Stimulated activated CD8-positive, alpha-beta memory T cell treated with anti-CD3 and anti-CD28 coated beads, Interleukin-7, amount 100 ng/mL, for 48 hours (primary cell): ENCODE results near the gene TMC2.

Source experiments
- DNase-seq, 2 donors: peaks; one replicate each; pipeline ENCODE4 v3.0.0-alpha.2; 2020; ENCODE audit warnings: low read depth in 1 of 2; ENCODE audit errors: extremely low read depth in 1 of 2

The TMC2 gene

DNA sequence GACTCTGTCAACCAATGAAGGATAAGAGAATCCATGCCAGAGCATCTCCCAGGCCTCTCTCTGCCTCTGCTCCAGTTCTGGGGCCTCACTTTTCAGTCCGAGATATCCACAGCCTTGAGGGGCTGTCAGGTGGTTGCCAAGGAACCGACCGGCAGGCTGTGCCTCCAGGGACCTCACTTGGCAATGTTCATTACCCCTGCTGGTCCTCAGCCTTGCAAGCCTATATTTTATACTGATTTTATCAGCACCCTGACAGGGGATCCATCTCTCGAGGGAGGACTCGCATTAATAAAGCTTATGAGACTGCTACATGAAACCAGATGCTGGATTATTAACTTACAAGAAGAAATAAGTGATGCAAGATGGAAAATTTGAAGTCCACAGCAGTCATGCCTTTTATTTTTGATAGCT, 39.9 kb downstream of the TMC2 start:
- no peak for DNase-seq

DNA sequence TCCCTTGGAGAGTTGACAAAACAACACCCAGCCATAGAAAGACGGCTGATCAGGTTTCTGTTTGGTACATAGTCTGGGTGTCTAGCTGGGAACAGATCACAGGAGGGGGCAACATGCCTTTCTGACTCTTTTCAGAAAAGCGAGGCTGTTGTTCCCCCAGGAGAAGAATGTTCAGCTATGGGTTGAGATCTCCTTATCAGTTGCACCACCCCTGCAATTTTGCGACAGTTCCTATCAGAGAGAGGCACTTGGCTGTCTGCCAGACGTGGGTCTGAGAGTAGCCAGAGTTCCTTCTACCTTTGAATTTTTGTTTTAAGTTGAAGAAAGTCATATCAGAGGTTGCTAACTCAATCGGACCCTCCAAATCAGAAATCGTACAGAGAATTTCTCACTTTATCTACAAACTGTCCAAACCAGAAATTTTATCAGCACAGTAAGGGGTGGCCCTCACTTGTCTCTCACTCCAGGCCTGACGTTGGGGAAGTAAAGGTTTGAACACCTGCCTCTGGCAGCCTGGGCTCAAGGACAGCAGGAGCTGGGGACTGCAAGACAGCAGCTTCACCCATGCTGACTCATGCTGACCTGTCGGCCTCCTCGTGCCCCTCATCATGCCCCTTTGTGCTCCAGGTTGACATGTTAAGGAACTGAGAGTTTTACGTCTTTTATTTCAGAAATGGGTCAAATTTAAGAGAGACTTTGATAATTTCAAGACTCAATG, 42.3 kb downstream of the TMC2 start:
- no peak for DNase-seq

DNA sequence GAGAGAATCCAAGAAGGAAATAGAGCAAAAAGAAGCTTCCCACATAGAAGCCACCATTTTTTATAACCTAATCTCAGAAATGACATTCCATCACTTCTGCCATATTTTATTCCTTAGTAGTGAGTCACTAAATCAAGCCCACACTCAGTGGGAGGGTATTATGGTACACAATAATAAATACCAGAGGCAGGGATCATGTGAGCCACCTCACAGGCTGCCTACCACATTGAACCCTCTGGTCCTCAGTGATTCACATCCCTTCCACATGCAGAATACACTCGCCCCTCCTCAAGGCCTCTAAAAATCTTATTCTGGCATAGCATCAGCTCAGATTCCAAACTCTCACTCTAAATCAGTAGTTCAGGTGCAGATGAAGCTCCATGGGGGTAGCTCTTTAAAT, 49.4 kb downstream of the TMC2 start:
- no peak for DNase-seq

DNA sequence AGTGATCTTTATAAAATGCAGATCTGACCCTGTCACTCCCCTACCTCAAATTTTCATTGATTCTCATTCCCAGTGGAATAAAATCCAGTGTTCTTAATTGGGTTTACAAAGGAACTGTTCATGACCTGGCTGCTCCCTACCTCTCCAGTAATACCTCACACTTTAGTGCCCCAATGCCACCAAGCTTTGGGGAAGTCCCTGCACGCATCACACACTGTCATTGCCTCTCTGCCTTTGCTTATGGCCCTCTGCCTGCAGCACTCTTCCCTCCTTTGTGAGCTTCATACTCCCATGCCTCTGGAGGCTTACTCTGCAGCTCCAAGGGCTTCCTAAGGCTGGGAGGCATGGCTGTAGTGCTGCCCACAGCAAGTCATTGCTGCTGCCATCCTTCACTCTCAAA, 57.4 kb downstream of the TMC2 start:
- DNase-seq, result no peak

DNA sequence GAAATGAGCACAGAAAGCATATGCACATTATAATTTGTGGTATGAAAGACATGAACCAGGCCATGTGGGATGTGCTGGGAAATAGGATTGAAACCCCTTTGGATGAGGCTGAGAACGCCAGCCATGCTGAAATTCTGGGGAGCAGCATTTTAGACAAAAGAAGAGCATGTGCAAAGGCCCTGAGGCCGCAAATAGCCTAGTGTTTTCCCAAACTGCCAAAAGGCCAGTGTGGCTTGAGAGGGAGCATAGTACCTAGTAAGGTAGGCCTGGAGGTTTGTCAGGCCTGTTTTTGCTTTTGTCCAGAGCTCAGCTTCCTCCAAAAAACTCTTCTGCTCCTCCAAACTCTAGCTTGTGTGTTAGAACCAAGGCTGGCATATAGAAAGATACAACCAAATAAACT, 58.7 kb downstream of the TMC2 start:
- DNase-seq, result no peak

DNA sequence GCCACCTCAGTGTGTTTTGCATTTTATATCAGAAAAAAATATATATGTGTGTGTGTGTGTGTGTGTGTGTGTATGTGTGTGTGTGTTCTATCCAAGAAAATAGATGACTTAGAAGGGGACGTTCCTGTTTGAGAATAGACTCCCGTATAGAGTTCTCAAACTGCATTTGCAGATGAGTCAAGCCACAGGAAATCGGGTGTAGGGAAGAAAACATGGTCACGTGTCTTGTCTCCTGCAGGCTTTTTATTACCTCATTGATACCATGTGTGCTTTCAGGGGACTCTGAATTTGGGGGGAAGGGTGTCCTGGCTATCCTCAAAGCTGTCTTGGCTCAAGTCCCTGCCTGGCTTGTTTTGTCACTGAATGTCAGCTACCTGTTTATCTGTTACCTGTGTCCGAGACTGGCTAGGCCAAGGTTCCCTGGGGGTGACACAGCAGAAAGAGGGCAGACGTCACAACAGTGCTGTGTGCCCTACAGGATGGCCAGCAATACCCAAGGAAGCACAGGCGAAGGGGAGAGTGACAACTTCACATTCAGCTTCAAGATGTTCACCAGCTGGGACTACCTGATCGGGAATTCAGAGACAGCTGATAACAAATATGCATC, 60.4 kb downstream of the TMC2 start:
- no peak for DNase-seq

DNA sequence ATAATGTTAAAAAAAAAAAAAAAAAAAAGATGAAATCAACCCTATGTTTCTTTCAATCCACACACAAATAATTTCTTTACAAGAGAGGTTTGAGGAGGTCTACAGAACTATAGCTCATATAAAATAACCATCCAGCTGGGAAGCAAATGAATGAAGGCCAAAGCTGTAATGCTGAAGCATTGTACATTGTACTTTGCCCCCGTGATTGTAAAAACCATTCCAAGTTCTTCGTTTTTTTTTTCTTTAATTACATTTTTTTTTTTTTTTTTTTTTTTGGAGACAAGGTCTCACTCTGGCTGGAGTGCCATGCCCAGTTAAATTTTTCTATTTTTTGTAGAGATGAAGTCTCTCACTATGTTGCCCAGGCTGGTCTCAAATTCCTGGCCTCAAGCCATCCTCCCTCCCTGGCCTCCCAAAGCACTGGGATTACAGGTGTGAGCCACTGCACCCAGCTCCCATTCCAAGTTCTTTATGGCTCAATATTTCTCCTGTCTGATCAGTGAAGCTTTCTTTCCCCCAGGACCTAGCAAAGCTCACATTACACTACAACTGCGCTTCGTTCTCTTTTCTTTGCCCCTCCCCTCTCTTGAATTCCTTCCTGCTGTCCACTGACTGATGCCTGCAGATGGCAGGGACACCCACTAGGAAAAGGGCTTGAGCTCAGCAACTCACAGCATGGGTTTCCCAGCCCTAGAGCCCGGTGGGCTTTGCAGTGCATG, 63.1 kb downstream of the TMC2 start:
- no peak for DNase-seq

DNA sequence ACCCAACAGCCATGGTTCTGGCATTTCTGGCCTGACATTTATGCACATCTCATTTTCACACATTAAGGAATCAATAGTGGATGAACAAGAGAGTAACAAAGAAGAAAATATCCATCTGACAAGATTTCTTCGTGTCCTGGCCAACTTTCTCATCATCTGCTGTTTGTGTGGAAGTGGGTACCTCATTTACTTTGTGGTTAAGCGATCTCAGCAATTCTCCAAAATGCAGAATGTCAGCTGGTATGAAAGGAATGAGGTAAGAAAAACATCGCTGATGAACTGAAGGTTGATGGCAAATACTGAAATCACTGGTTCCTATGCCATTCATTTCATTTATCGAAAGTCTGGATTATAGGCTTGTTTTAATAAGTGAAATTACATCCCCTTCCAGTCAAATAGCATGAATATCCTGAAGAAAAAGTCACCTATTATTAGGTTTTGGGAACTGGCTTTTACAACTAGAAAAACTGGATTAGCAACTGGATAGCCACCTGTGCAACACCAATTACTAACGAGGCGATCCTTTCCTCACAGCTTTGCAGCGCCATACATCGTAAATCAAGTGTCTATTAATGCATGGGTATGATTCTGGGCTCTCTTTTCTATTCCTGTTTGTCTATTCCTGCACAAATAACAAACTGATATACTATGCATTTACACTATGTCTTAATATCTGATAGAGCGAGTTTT, 65.8 kb downstream of the TMC2 start:
- no peak for DNase-seq

DNA sequence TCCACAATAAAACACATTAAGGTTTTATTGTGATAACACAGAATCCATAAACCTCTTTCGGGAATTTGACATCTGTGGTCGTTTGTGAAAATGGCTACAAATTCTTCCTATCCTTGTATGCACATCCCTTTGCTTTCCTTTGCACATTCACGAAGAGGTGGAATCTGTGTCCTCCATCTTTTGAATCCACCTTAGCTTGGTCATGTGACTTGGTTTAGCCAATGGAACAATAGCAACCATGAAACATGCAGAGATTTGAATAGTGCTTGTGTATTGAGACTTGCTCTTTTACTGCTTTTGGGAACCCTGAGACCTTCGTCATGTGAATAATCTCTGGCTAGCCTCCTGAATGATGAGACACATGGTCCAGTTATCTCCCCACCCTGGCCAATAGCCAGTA, 66.4 kb downstream of the TMC2 start:
- DNase-seq, result no peak

DNA sequence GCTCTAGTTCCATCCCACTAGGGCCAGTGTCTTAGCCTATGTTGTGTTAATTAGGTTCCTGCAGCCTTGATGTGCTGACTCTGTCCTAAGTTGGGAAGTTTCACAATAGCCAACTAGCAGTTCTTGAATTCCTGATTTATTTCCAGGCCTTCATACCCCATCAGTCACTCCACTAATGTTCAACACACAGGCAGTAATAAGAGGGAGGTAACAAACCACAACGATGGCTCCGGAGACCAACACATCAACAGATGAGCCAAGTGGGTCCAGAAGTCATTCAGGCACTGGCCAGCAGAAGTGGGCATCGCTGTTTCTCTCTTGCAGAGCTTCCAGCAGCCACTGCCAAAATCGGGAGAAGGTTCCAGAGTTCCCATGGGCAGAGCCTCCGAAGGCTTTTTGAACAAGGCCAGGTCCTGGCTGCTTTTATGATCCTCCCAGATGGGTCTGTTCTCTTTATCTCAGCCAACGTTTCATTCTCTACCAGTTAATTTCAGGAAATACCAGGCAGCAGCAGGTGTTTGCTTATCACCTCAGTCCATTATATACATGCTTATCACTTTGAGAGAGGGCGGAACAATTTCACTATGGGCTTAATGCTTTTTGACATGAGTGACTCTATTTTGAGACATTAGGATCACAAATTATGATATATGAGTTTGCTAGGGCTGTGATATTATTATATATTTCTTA, 67.6 kb downstream of the TMC2 start:
- DNase-seq, result no peak

DNA sequence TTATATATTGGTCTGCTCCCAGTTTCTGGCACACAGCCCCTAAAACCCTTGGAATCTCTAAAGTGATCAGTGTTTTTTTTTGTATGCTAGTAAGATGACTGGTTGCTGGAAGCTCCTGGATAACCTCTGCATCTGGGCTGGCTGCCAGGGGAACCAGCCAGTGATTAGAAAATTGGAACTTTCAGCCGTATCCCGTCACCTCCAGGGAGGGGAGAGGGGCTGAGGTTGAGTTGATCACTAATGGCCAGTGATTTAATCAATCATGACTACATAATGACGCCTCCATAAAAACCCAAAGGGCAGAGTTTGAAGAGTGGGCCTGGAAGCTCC, 68.1 kb downstream of the TMC2 start:
- no peak for DNase-seq

DNA sequence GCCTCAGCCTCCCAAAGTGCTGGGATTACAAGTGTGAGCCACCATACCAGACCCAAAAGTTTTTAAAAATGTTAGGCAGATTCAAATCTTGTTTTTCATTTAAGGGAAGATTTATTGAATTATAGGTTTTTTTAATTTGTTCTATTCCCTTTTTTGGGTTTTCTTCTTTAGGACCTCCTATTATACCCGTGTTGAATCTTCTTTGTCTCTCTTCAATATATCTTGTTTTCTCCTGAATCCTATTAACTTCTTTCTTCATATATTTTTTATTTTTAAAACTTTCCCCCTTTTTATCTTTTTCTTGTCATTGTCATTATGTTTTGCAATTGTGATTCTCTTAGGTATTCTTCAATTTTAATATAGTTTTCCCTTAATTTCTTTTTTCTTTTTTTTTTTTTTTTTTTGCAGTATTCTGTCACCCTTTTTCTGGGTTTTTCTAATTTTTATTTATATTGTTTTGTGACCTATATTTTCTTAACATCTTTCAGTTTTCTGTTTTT, 70.2 kb downstream of the TMC2 start:
- DNase-seq, result no peak

DNA sequence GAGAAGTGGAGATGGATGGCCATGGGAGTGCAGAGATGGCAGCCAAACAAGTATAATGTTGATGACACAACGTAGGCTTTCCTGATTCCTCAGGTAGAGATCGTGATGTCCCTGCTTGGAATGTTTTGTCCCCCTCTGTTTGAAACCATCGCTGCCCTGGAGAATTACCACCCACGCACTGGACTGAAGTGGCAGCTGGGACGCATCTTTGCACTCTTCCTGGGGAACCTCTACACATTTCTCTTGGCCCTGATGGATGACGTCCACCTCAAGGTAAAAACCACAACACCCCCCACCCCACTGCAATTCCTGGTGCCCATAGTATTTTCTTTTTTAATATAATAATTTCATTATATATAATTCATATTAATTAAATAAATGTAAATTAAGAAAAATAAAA, 74.0 kb downstream of the TMC2 start:
- no peak for DNase-seq

DNA sequence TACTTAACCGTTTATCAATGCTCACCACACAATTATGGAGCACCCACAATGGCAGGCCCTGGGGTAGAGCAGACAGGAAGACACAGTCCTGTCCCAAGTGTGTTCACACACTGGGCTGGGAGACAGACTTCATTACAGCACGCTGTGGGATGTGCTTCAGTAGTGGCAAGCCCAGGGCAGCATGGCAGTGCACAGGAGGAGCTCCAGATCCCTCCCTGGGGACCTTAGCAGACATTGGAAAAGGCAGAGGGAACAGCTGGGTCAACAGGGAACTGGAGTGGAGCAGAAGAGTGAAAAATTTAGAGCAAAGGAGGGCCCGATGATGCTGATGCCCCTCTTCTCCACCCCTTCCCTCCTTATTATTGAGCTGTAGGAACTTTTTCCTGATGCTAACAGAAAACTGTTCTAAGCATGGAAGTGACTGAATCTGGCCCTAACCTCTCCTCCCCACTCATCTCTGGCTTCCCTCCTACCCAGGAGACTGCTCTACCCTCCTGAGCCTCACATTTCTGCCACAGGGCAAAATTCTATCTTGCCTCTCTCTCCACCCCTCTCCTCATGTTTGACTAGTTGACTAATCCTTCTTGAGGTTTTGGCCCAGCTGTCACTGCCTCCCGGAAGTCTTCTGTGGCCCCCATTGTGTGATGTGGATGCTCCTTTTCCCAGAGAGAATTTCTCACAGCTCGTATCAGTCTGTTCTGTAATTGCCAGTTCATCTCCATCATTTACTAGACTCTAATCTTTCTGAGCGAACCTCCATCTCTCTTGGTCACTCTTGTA, 74.8 kb downstream of the TMC2 start:
- DNase-seq, result no peak

DNA sequence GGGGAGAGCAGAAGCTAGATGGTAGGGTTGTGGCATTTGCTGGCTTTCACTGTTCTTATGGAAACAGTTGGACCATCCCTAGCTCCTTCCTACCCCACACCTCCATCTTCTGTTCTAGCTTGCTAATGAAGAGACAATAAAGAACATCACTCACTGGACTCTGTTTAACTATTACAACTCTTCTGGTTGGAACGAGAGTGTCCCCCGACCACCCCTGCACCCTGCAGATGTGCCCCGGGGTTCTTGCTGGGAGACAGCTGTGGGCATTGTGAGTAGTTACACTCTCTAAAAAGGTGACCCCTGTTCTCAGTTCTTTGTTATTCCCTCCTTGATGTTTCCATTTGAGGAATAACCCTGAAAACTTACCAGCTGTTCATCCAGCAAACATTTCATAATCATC, 75.7 kb downstream of the TMC2 start:
- DNase-seq, result no peak

DNA sequence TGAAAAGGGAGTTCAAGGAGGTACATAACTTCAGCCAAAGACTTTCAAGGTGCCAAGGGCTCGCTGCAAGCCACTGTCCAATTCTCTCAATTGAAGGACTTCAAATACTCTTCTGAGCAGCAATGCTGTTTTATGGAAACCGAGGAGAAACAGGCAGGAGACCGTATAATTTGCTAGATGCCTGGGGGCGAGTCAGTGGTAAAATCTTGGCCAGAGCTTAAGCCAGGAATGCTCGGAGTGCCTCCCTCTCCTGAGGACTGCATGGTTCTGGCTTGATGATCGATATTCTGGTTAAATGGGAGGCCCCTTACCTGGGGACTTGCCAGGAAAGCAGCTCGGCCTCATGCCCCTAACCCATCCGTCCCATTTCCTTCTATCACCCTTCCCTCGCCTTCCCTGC, 80.3 kb downstream of the TMC2 start:
- DNase-seq, result no peak

DNA sequence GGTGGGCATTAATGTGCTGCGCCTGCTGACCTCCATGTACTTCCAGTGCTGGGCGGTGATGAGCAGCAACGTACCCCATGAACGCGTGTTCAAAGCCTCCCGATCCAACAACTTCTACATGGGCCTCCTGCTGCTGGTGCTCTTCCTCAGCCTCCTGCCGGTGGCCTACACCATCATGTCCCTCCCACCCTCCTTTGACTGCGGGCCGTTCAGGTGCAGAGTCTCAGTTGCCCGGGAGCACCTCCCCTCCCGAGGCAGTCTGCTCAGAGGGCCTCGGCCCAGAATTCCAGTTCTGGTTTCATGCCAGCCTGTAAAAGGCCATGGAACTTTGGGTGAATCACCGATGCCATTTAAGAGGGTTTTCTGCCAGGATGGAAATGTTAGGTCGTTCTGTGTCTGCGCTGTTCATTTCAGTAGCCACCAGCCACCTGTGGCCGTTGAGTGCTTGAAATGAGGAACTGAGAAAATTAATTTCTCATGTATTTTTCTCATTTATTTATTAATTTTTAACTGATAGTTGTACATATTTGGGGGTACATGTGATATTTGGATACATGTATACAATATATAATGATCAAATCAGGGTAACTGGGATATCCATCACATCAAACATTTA, 80.8 kb downstream of the TMC2 start:
- no peak for DNase-seq

DNA sequence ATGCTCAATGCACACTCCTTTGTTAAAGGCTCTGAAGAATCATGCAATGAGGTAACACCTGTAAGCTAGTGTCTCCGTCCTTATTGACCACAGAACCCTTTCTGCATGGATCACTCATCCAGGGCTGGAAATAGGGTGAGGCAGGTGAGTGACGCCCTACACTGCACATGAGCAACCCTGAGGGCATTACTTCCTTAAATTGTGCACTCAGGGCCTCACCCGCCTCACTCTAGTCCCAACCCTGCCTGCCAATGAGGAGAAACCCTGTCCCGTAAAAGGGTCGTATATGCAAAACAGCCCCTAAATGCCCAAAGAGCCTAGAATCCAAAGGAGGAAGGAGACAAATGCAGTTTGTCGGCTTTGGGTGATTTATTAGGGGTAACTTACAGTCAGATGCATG, 82.4 kb downstream of the TMC2 start:
- no peak for DNase-seq

DNA sequence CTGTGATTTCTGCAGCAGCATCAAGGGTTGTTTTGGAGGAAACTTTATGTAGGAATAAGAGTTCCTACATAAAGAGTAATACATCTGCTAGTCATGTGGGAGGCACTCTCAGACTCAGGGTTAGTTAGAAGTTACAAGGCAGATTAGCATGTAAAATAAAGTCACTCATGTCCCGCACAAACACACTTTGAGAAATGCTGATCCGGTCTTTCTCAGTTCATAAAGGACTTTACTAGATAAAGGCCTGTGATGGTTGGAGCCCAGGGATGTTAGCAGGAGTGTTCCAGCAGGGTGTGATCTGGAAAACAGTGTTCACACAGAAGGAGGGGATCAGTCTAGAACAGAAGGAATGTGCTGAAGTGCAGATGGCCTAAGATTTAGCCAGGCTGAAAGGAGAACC, 83.0 kb downstream of the TMC2 start:
- no peak for DNase-seq
